ENCODE measurements around the gene RNF224.
"Not testable (repeated sequence)": the region's sequence is repeated elsewhere in the genome, so short reads cannot be mapped to it uniquely, and the experiment has no call there.

RNF224 gene

GRCh38 chr9:137241490-137242268, 14.4 kb downstream of the RNF224 start:
- peak; percentile 84 for DNase-seq

GRCh38 chr9:137242269-137243203, 15.2 kb downstream of the RNF224 start:
- no peak for DNase-seq

- DNase-seq: not testable (repeated sequence)
These were observed 15.9 kb downstream of the RNF224 start for GRCh38 chr9:137243266-137243625.

GRCh38 chr9:137243626-137244485, 16.6 kb downstream of the RNF224 start:
- DNase-seq: no peak

- no peak for DNase-seq
These were observed 17.5 kb downstream of the RNF224 start for GRCh38 chr9:137244486-137245449.

GRCh38 chr9:137245450-137246421, 18.4 kb downstream of the RNF224 start:
- no peak for DNase-seq

GRCh38 chr9:137247135-137247915, 20.0 kb downstream of the RNF224 start:
- DNase-seq: no peak

GRCh38 chr9:137247916-137248175, 20.5 kb downstream of the RNF224 start:
- no peak for DNase-seq

- no peak for DNase-seq
These were observed 23.3 kb downstream of the RNF224 start for GRCh38 chr9:137250329-137251193.

GRCh38 chr9:137251194-137251461, 23.8 kb downstream of the RNF224 start, which contains the start of gene STPG3:
Gene STPG3, plus strand, starts transcription at chr9:137251286. Its CDS starts 1 bp downstream, at chr9:137251287.
- DNase-seq: no peak

- DNase-seq: no peak
These were observed 24.4 kb downstream of the RNF224 start for GRCh38 chr9:137251490-137252268.

- DNase-seq: no peak
These were observed 25.5 kb downstream of the RNF224 start for GRCh38 chr9:137252555-137253506.

- DNase-seq: no peak
These were observed 26.7 kb downstream of the RNF224 start for GRCh38 chr9:137253717-137254623.

GRCh38 chr9:137254624-137255447, 27.5 kb downstream of the RNF224 start, which contains the start of gene NELFB:
Gene NELFB, plus strand, starts transcription at chr9:137255327.
- peak; percentile 96 for DNase-seq

Measured in CD4-positive, alpha-beta T cell treated with Interleukin-6 for 4 hours (primary cell).